Mesothelial cell of epicardium (in vitro differentiated cells): Measurements from ENCODE around the gene ATP6V1B1. TPM values are rescaled to one million over a fixed set of nuclear protein-coding genes. Genes with fewer than 3 reads are reported as not detected.

Experiments used
- DNase-seq, 2 experiments: peaks; one replicate each; pipeline ENCODE4 v3.0.0; 2021; ENCODE audit warnings: low spot score in 2 of 2; ENCODE audit not compliant: unreplicated experiment in 2 of 2
- H3K27ac Mint-ChIP-seq: 2 replicates; pipeline ENCODE4 v1.8.0; 2021; ENCODE audit warnings: mixed read lengths
- H3K27me3 Mint-ChIP-seq: 2 replicates; pipeline ENCODE4 v1.8.0; 2021; ENCODE audit warnings: low read depth, mixed read lengths
- H3K36me3 Mint-ChIP-seq: 2 replicates; pipeline ENCODE4 v1.8.0; 2021; ENCODE audit warnings: mixed read lengths
- H3K4me1 Mint-ChIP-seq: 2 replicates; pipeline ENCODE4 v1.8.0; 2021; ENCODE audit warnings: mixed read lengths
- H3K4me3 Mint-ChIP-seq: 2 replicates; pipeline ENCODE4 v1.8.0; 2021; ENCODE audit warnings: mild to moderate bottlenecking, moderate library complexity, mixed read lengths
- H3K9me3 Mint-ChIP-seq: 2 replicates; pipeline ENCODE4 v1.8.0; 2021; ENCODE audit warnings: mixed read lengths
- CTCF ChIP-seq: fragments of 200-600 bp; sonication (generic); IDR thresholded peaks from one replicate; pipeline ENCODE4 v1.5.0; 2021; ENCODE audit warnings: antibody characterized with exemption; ENCODE audit not compliant: unreplicated experiment
- total RNA-seq: library from RNA; stranded (reverse); gene quantifications from 3 replicates; pipeline ENCODE4 v1.2.1, GENCODE V29; 2021

The ATP6V1B1 gene
- total RNA-seq, 1 donor from 2014 or later, result not detected

- DNase-seq, result peak in 1 of 2 experiments; percentile 5
- Mint-ChIP-seq H3K9me3 (no peaks in the 10 kb centered on the region), H3K27me3 (peaks cover 61% of the 10 kb centered on the region), H3K27ac (no peak overlapping the region), H3K36me3 (no peaks in the 10 kb centered on the region), H3K4me1 (no peaks in the 10 kb centered on the region), H3K4me3 (no peak overlapping the region)
- TF ChIP-seq CTCF, result no peak
Measured at GRCh38 chr2:70926042-70926441, 9.7 kb upstream of the ATP6V1B1 start.

GRCh38 chr2:70927138-70927537 lies 8.6 kb upstream of the ATP6V1B1 start:
- Mint-ChIP-seq H3K27me3 (peaks cover 62% of the 10 kb centered on the region), H3K4me3 (no peak overlapping the region), H3K36me3 (no peaks in the 10 kb centered on the region), H3K27ac (no peak overlapping the region), H3K4me1 (no peaks in the 10 kb centered on the region), H3K9me3 (no peaks in the 10 kb centered on the region)
- TF ChIP-seq CTCF, result no peak
- peak in 1 of 2 experiments; percentile 11 for DNase-seq

GRCh38 chr2:70927641-70928040 lies 8.1 kb upstream of the ATP6V1B1 start:
- Mint-ChIP-seq H3K36me3 (no peaks in the 10 kb centered on the region), H3K27me3 (peaks cover 64% of the 10 kb centered on the region), H3K27ac (no peak overlapping the region), H3K9me3 (no peaks in the 10 kb centered on the region), H3K4me1 (no peaks in the 10 kb centered on the region), H3K4me3 (no peak overlapping the region)
- no peak for TF ChIP-seq CTCF
- peak in 1 of 2 experiments; percentile 13 for DNase-seq

GRCh38 chr2:70928366-70928765 lies 7.3 kb upstream of the ATP6V1B1 start:
- H3K27ac Mint-ChIP-seq, result no peak overlapping the region
- DNase-seq, result peak in 1 of 2 experiments; percentile 28
- no peaks in the 10 kb centered on the region for H3K36me3 Mint-ChIP-seq
- H3K27me3 Mint-ChIP-seq, result peaks cover 61% of the 10 kb centered on the region
- no peak for TF ChIP-seq CTCF
- no peaks in the 10 kb centered on the region for H3K9me3 Mint-ChIP-seq
- no peaks in the 10 kb centered on the region for H3K4me1 Mint-ChIP-seq
- H3K4me3 Mint-ChIP-seq, result no peak overlapping the region

GRCh38 chr2:70930371-70931329 lies 5.0 kb upstream of the ATP6V1B1 start:
- Mint-ChIP-seq H3K36me3 (no peaks in the 10 kb centered on the region), H3K9me3 (no peaks in the 10 kb centered on the region), H3K27me3 (peaks cover 66% of the 10 kb centered on the region), H3K4me1 (peaks cover 5% of the 10 kb centered on the region), H3K4me3 (no peak overlapping the region), H3K27ac (no peak overlapping the region)
- no peak for TF ChIP-seq CTCF
- peak in 1 of 2 experiments; percentile 29 for DNase-seq
